Hepatocyte (in vitro differentiated cells): ENCODE data around the gene HS2ST1.

Experiments used
- CTCF ChIP-seq: fragments of 200-600 bp; sonication (generic); IDR thresholded peaks from 2 replicates; pipeline ENCODE4 v1.5.1; 2016; ENCODE audit warnings: antibody characterized with exemption, mild to moderate bottlenecking; ENCODE audit not compliant: poor library complexity
- EZH2 ChIP-seq: fragments of 200-600 bp; sonication (generic); IDR thresholded peaks from 2 replicates; pipeline ENCODE4 v1.6.1; 2016; ENCODE audit warnings: antibody characterized with exemption, mild to moderate bottlenecking, borderline replicate concordance
- EZH2phosphoT487 ChIP-seq: fragments of 200-600 bp; sonication (generic); IDR thresholded peaks from one replicate; pipeline ENCODE4 v1.6.1; 2018; ENCODE audit warnings: antibody characterized with exemption, mild to moderate bottlenecking, low read depth, moderate library complexity; ENCODE audit not compliant: unreplicated experiment, severe bottlenecking

GRCh38 chr1:87122243-87122642, 207.8 kb downstream of the HS2ST1 start:
- TF ChIP-seq CTCF (no peak), EZH2 (no peak), EZH2phosphoT487 (no peak)
